ENCODE data around the gene YOD1.
A peak's percentile ranks its signal among the peaks of the same experiment; 100 is the strongest.

Gene YOD1

DNA sequence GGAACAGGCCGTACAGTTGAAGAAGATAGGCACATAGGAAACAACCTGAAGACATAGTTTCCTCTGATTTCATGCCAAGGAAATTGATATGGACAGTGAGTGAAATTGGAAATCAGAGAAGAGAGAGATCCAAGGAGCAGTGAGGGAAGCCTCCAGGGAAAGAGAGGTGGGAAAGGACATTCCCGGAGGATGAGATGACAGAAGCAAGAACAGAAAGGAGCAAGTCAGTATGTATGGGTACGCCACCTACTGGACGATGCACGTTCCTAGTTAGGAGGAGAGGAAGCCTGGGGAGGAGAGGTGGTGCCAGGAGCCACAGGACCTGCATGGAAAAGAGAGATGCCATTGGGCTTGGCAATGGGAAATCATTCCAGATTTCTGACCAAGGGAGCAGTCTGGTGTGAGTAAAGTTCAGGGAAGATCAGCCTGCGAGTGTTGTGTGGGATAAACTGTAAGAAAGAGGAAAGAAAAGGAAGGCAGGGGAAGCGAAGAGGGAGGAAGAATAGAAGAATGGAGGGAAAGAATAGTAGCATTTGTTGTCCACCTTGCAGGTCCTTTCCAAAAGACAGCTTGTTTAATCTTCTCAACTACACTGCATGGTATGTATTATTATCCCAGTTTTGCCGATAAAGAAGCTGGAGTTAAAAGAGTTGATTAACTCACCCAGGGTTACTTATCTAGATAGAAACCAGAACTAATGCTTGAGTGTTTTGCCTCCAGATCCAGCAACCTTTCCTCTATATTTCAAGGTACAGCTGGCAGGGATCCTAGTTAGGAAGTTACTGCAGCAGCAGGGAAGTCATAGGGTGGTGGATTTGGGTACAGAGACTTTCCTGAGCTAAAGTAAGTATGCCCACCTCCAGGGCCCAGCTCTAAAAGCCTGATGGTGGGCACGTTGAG is 45.8 kb downstream of the YOD1 start:
- DNase-seq: peak; percentile 31

DNA sequence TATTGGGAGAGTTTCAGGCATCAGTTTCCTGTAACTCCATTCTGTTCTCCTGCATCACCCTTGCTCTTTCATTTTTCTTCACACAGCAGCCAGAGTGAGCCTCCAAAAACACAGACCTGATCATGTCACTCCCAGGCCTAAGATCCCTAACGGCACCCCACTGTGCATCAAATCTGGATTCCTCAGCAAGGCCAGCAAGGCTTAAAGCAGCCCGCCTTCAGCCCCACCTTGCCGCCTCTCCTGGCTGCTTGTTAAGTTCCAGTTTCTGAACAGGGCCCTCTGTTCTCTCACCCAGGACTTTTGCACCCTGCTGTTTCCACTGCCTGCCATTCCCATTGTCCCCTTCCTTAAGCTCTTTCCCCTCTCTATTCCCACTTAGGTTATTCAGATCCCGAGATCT is 47.8 kb downstream of the YOD1 start:
- DNase-seq: no peak

DNA sequence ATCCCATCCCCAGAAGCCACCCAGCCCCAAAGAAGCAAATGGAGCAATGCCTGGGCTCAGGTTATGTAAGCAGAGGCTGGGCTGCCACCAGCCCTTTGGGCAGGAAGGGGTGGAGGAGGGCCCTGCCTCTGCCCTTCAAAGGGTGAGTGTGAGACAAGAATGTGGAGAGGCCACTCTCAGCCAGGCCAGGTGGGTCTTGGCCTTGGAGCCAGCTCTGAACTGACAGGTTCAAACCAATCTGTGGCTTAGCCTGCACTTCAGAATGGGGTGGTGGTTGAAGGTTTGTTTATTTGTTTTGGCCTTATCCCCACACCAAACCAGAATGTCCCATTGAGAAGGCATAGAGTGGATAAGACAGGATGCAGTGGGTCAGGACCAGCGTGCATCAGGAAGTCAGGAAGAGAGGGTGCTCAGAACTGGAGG is 48.3 kb downstream of the YOD1 start:
- DNase-seq: no peak

DNA sequence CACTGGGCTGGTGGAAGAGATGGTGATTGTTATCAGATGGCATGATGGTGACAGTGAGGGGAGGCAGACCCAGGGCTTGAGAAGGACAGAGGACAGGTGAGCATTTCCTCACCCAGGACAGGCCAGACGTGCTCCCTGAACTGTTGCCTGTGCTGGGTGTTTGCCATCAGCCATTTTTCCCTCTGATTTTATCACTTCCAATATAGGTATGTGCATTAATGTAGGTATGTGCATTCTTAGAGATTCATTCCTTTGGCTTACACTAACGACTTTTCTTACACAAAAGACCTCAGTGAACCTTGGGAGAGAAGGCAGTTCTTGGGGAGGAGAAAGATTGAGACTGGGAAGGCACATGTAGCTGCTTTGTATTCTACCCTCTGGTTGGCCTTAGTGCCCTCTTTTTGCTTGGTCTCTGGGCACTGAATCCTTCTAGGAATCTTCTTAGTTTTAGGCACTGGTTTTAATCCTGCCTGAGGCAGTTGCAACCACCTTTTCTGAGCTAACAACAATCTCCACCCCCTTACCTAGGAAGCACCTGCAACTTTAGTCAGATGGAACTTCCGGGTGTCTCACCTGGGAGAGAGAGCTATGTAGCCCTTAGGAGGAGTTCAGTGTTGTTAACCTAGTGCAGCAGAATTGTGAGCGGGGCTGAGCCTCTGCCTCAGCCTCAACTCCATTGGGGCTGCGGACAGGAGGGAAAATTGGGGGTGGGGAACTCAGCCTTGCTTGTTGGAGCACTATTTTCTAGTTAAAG is 49.3 kb downstream of the YOD1 start:
- DNase-seq: no peak

DNA sequence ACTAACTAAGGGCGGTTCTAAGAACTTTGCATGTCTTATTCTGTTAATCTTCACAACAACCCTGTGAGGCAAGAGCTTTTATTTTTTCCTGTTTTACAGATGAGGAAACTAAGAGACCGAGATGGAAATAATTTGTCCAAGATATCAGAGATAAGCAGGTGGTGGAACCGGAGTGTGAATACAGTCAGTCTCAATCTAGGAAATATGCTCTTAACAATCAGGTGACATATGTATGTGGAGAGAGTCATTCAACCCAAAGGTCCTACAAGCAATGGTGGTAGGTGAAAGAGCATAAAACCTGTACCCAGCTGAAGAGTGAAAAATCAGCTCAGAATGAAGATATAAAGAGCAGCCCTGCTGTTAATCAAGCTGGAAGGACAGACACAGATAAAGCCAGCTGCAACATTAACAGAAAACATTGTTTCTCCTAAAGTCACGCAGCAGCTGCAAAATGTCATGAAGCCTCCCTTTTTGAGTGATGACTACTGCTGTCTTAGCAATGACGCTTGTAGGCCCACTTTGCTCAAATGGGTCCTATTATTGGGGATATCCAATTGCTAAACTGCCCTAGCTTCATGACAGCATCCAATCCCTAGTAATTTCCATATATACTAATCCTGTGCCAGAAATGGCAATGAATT is 50.2 kb downstream of the YOD1 start:
- no peak for DNase-seq

DNA sequence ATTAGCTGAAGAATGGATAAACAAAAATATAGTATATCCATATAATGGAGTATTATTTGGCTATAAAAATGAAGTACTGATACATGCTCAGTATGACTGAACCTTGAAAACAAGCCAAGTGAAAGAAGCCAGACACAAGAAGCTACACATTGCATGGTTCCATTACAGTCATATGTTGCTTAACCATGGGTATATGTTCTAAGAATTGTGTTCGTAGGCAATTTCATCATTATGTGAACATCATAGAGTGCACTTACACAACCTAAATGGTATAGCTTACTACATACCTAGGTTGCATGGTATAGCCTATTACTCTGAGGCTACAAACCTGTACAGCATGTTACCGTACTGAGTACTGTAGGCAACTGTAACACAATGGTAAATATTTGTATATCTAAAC is 52.2 kb downstream of the YOD1 start:
- DNase-seq: no peak
